ENCODE results near the gene LMNA.
A peak's percentile ranks its signal among the peaks of the same experiment; 100 is the strongest.
"Not testable (repeated sequence)": the region's sequence is repeated elsewhere in the genome, so short reads cannot be mapped to it uniquely, and the experiment has no call there.

LMNA gene

DNA sequence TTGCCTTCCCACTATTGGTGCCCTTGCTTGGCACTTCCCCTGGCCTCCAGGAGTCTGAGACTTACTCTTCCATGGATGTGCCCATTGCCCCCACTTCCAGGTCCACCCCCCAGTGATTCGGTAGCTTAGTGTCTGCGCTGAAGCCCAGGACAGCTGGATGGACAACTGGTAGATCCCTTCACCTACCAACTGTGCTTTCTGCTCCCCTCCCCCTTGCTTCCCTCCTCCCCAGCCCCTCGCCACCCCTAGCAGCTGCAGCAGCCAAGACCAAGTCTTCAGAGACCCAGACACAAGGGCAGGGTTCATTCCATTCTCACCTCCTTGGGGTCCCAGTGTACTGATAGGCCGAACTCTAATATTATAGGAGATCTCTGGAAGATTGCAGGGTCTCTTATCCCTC lies 6.9 kb downstream of the LMNA start:
- Mint-ChIP-seq H3K27ac (peak overlapping the region; percentile 73), H3K9me3 (no peaks in the 10 kb centered on the region), H3K36me3 (peaks cover 88% of the 10 kb centered on the region), H3K4me1 (peaks cover 71% of the 10 kb centered on the region), H3K4me3 (no peak overlapping the region)
- ATAC-seq (no peak), DNase-seq (ENCODE audit: low spot score in 2 of 2) (no peak)

DNA sequence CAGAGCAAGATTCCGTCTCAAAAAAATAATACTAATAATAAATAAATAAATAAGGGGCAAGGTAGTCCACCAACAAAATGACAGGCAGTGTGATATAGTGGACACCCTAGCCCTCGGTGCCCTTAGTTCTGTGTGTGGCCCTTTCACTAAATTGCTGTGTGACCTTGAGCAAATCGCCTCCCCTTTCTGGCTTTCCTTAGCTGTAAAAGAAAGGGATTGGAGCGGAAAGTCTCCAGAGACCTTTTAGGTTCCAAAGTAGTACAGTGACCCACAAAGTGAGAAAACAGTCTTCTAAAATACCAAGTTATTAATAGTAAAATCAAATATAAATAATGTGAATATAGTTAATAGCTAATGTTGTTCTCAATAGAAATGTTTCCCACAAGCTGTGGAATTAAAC lies 7.6 kb downstream of the LMNA start:
- peak overlapping the region; percentile 95 for H3K27ac Mint-ChIP-seq
- peaks cover 86% of the 10 kb centered on the region for H3K36me3 Mint-ChIP-seq
- DNase-seq (ENCODE audit: low spot score in 2 of 2) (no peak), ATAC-seq (no peak)
- H3K9me3 Mint-ChIP-seq = no peaks in the 10 kb centered on the region
- H3K4me3 Mint-ChIP-seq = peak overlapping the region; percentile 70
- peaks cover 74% of the 10 kb centered on the region for H3K4me1 Mint-ChIP-seq

- DNase-seq (ENCODE audit: low spot score in 2 of 2) = no peak
- no peak for ATAC-seq
- H3K4me3 Mint-ChIP-seq = peak overlapping the region; percentile 70
- no peaks in the 10 kb centered on the region for H3K9me3 Mint-ChIP-seq
- H3K27ac Mint-ChIP-seq = peak overlapping the region; percentile 95
- peaks cover 78% of the 10 kb centered on the region for H3K4me1 Mint-ChIP-seq
- peaks cover 86% of the 10 kb centered on the region for H3K36me3 Mint-ChIP-seq
These were observed 8.2 kb downstream of the LMNA start for GRCh38 chr1:156122519-156123355.

DNA sequence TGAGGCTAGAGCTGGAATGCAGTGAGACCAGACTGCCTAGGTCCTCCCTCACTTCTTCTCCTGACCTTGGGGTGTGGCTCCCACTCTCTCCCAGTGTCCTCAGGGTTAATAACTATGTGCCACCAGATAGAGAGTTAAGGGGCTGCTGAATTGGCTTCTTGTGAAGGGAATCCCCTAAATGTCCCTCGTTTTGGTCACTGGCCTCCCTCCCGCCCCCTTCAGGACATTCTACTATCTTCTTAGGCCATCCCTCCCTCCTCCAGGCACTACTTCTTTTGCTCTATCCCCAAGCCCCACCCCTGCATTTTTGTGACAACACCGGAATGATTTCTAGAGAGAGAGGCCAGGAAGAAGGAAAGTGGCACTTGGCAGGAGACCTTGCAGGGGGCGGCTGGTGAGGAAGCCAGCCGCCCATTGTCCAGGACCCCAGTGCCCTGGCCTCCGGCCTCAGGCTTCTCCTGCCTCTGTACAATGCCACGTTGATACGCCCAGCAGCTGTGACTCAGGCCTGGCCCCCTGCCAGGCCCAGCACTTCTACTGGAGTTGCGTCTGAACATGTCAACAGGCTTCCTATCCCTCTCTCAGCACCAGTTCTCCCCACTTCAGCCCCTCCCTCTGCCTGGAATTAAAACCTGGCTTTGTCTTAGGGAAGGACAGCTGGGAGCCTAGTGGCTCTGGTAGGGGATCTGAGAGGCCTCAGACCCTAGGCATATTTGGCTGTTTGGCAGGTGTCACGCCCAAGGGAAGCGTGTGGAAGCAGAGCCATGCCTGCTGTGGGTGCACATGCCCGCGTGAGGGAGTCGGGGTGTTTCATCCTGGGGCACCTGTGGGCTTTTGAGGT lies 9.1 kb downstream of the LMNA start:
- peaks cover 78% of the 10 kb centered on the region for H3K4me1 Mint-ChIP-seq
- H3K36me3 Mint-ChIP-seq = peaks cover 86% of the 10 kb centered on the region
- ATAC-seq = peak; percentile 47
- peak overlapping the region; percentile 70 for H3K4me3 Mint-ChIP-seq
- peak overlapping the region; percentile 95 for H3K27ac Mint-ChIP-seq
- DNase-seq (ENCODE audit: low spot score in 2 of 2) = peak; percentile 47 to 69
- H3K9me3 Mint-ChIP-seq = no peaks in the 10 kb centered on the region

- peaks cover 82% of the 10 kb centered on the region for H3K4me1 Mint-ChIP-seq
- ATAC-seq (peak; percentile 5), DNase-seq (ENCODE audit: low spot score in 2 of 2) (no peak)
- peak overlapping the region; percentile 95 for H3K27ac Mint-ChIP-seq
- H3K36me3 Mint-ChIP-seq = peaks cover 86% of the 10 kb centered on the region
- no peaks in the 10 kb centered on the region for H3K9me3 Mint-ChIP-seq
- peak overlapping the region; percentile 70 for H3K4me3 Mint-ChIP-seq
These were observed 10.3 kb downstream of the LMNA start for GRCh38 chr1:156124557-156125483.

- not testable (repeated sequence) for DNase-seq (ENCODE audit: low spot score in 2 of 2); H3K9me3 Mint-ChIP-seq; ATAC-seq
- peak overlapping the region; percentile 95 for H3K27ac Mint-ChIP-seq
- peaks cover 86% of the 10 kb centered on the region for H3K36me3 Mint-ChIP-seq
- peaks cover 82% of the 10 kb centered on the region for H3K4me1 Mint-ChIP-seq
- peak overlapping the region; percentile 70 for H3K4me3 Mint-ChIP-seq
These were observed 11.0 kb downstream of the LMNA start for GRCh38 chr1:156125544-156125943.

DNA sequence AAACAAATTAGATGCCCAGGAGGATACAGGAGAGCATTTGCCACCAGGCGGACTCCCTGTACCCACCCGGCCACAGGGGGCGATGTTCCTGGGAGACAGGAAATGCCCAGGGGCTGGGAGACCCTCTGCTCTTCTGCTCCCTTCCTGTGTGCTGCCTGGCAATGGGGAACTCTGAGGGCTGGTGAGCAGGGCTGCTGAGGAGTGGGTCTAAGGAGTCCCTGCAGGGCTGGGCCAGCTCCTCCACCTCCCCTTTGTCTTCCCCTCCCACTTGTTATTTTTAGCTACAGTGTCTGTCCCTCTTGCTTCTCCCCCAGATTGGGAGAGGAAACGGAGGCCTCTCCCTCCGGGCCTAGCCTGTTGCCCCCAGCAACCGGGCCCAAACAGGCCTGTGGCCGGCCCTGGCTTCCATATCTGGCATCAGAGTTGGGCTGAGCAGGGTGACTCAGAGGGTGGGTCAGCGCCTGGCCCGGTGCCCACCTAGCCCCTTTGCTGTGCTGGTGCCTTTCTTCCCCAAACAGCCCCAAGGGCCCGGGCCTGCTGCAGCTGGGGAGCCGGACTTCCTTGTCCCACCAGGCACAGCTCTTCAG lies 11.6 kb downstream of the LMNA start:
- ATAC-seq = peak; percentile 66
- H3K27ac Mint-ChIP-seq = peak overlapping the region; percentile 95
- H3K4me3 Mint-ChIP-seq = peak overlapping the region; percentile 70
- H3K9me3 Mint-ChIP-seq = no peaks in the 10 kb centered on the region
- H3K36me3 Mint-ChIP-seq = peaks cover 86% of the 10 kb centered on the region
- H3K4me1 Mint-ChIP-seq = peaks cover 82% of the 10 kb centered on the region
- DNase-seq (ENCODE audit: low spot score in 2 of 2) = peak; percentile 49 to 84

DNA sequence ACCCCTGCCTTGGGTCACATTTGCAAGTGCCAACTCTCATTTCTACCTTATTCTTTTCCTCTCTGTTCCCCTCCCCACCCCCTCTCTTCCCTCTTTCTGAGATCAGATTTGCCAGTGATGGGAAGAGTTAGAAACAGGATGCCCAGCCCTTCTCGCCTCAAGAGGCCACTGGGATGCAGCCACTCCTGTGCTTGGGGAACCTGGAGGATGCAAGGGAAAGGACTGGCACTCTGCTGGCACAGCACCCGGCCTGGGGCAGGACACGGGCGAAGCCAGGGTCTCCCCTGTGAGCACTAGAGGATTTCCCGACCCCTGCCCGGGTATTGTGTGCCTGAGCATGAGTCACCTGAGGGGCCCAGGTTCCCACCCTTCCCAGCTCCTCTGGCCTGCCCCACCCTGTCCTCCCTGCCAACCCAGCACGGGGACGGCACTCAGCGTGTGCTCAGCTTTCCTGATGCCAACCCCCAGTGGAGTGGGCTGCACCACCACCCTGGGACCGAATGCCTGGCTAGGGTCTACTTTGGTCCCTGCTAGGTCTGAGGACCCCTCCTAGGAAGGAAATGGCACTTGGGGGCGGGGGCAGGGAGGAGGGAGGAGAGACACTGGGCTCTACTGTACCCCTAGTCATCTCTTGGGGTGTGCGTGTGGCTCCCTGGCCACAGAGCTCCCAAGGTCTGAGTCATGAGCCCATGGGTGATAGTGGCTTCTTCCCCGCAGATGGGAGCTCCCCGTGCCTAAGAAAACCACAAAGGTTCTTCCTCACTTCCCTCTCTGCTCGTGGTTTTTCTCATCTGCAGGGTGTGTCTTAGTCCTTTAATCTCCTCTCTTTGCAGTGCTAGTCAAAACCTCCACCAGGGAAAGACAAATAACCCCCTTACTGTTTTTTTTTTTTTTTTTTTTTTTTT lies 12.4 kb downstream of the LMNA start:
- DNase-seq (ENCODE audit: low spot score in 2 of 2) (peak; percentile 58 to 90), ATAC-seq (peak; percentile 90)
- Mint-ChIP-seq H3K4me3 (peak overlapping the region; percentile 70), H3K27ac (peak overlapping the region; percentile 95), H3K9me3 (no peaks in the 10 kb centered on the region), H3K4me1 (peaks cover 82% of the 10 kb centered on the region), H3K36me3 (peaks cover 86% of the 10 kb centered on the region)

DNA sequence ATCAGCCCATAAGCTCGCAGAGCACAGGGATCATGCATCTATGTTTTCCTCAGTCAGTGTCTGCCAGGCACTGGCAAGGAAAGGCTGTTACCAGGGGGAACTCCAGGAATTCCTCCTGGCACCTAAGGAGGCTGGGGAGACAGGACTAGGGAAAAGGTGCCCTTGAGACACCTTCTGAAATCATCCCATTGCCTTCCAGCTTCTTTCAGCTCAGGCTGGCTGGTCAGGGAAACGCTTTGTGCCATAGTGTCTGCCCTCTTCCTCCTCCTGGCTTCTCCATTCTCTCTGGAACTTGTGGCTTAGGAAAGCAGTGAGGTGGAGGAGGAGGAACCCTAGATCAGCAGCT lies 13.8 kb downstream of the LMNA start:
- Mint-ChIP-seq H3K36me3 (peaks cover 89% of the 10 kb centered on the region), H3K4me1 (peaks cover 70% of the 10 kb centered on the region), H3K9me3 (no peaks in the 10 kb centered on the region), H3K4me3 (peak overlapping the region; percentile 70), H3K27ac (peak overlapping the region; percentile 95)
- DNase-seq (ENCODE audit: low spot score in 2 of 2) (no peak), ATAC-seq (no peak)

GRCh38 chr1:156128654-156129597 lies 14.4 kb downstream of the LMNA start:
- DNase-seq (ENCODE audit: low spot score in 2 of 2) = no peak
- H3K4me1 Mint-ChIP-seq = peaks cover 64% of the 10 kb centered on the region

DNA sequence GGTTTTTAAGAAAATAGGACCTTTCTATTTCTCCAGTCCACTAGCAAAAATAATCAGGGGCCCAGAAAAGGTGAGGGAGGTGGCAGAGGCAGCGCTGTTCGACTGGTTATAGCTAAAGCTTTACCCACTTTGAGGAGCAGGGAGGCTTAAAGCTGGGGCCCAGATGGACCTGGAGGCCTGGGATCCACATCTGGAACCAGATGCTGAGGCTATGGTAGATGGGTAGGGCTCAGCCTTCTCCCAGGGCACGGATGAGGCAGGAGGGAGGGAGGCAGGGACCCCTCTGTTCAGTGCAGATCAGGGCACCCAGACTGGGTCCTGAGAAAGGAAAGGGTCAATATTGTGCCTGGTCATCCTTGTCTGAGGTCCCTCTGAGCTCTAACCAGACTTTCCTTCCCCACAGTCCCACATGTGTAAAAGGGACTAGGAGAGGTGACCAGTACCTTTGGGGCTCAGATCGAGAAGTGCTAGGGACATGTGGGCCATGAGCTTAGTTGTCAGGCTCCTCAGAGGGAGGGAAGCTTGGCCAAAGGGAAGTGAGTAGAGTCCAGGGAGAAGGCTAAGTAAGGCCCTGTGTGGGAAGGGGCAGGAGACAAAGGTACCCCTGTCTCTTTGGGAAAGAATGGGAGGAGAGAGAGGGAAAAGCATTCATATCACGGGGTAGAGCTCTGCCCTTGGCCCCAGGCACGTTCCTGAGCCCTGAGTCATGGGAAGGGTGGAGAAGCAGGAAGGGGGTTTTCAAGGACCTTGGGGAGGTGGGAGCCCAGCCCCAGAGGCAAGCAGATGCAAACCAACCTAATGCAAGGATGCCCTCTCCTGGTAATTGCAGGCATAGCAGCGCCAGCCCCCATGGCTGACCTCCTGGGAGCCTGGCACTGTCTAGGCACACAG lies 15.4 kb downstream of the LMNA start:
- Mint-ChIP-seq H3K9me3 (no peaks in the 10 kb centered on the region), H3K4me3 (peak overlapping the region; percentile 70), H3K27ac (peak overlapping the region; percentile 83), H3K4me1 (peaks cover 54% of the 10 kb centered on the region), H3K36me3 (peaks cover 97% of the 10 kb centered on the region)
- ATAC-seq (peak; percentile 8), DNase-seq (ENCODE audit: low spot score in 2 of 2) (peak; percentile 78 to 92)

More at GRCh38 chr1:156128654-156129597, 14.4 kb downstream of the LMNA start:
- Mint-ChIP-seq H3K27ac (peak overlapping the region; percentile 95), H3K4me3 (peak overlapping the region; percentile 70), H3K9me3 (no peaks in the 10 kb centered on the region), H3K36me3 (peaks cover 89% of the 10 kb centered on the region)
- no peak for ATAC-seq

GRCh38 chr1:156130578-156130942 lies 16.0 kb downstream of the LMNA start:
- peak overlapping the region; percentile 70 for H3K4me3 Mint-ChIP-seq
- no peaks in the 10 kb centered on the region for H3K9me3 Mint-ChIP-seq
- H3K36me3 Mint-ChIP-seq = peaks cover 97% of the 10 kb centered on the region
- no peak for DNase-seq (ENCODE audit: low spot score in 2 of 2)
- H3K27ac Mint-ChIP-seq = peak overlapping the region; percentile 83
- no peak for ATAC-seq
- H3K4me1 Mint-ChIP-seq = peaks cover 48% of the 10 kb centered on the region

All from stimulated activated effector memory CD8-positive, alpha-beta T cell treated with anti-CD3 and anti-CD28 coated beads, Interleukin-12 subunit alpha, Interleukin-12 subunit beta, amount 100 ng/mL, for 72 hours (primary cell).